ENCODE measurements around the gene PARVB.

Gene PARVB

GRCh38 chr22:44146088-44146861, 122.2 kb downstream of the PARVB start:
- intact Hi-C loops (cut with micrococcal nuclease), result no loop called here
- Mint-ChIP-seq H3K4me3 (no peak overlapping the region), H3K4me1 (ENCODE audit: low read depth) (no peaks in the 10 kb centered on the region), H3K27ac (no peak overlapping the region), H3K9me3 (no peaks in the 10 kb centered on the region), H3K36me3 (ENCODE audit: low read depth) (peaks cover 89% of the 10 kb centered on the region), H3K27me3 (no peaks in the 10 kb centered on the region)

DNA sequence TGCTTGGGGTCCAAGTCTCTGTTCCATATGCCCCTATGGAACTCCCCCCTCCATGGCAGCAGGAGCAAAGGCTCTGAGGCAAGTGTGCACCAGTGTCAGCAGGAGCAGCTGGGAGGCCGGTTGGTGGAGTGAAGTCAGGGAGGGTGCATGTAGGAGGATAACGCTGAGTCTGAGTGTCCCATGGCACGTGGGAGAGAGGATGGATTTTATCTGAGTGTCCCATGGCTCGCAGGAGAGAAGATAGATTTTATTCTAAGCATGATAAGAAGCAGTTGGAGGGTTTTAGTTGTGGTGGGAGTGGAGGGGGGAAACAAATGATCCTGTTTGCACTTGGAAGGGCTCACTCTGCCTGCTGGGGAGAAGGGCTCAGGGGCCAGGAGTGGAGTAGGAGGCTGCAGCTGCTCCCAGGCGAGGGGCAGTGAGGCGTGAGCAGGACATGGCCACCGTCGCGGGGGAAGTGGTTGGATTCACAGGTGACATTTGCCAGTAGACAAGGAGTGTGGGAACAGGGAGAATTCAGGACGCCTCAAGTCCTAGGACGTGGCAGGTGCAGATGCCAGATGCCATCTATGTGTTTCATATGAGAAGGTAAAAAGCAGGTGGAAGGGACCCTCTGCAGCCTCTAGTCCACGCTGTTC, 123.0 kb downstream of the PARVB start:
- no peaks in the 10 kb centered on the region for H3K9me3 Mint-ChIP-seq
- H3K27ac Mint-ChIP-seq, result no peak overlapping the region
- intact Hi-C loops (cut with micrococcal nuclease), result no loop called here
- no peak overlapping the region for H3K4me3 Mint-ChIP-seq
- H3K4me1 Mint-ChIP-seq (ENCODE audit: low read depth), result no peaks in the 10 kb centered on the region
- H3K27me3 Mint-ChIP-seq, result no peaks in the 10 kb centered on the region
- peaks cover 81% of the 10 kb centered on the region for H3K36me3 Mint-ChIP-seq (ENCODE audit: low read depth)

- Mint-ChIP-seq H3K36me3 (ENCODE audit: low read depth) (peaks cover 72% of the 10 kb centered on the region), H3K27me3 (no peaks in the 10 kb centered on the region), H3K4me1 (ENCODE audit: low read depth) (no peaks in the 10 kb centered on the region), H3K27ac (no peak overlapping the region), H3K9me3 (no peaks in the 10 kb centered on the region), H3K4me3 (no peak overlapping the region)
- intact Hi-C loops (cut with micrococcal nuclease), result no loop called here
Observed at GRCh38 chr22:44147821-44148574, 123.9 kb downstream of the PARVB start.

- no peaks in the 10 kb centered on the region for H3K4me1 Mint-ChIP-seq (ENCODE audit: low read depth)
Observed at GRCh38 chr22:44151676-44152075, 127.6 kb downstream of the PARVB start.

DNA sequence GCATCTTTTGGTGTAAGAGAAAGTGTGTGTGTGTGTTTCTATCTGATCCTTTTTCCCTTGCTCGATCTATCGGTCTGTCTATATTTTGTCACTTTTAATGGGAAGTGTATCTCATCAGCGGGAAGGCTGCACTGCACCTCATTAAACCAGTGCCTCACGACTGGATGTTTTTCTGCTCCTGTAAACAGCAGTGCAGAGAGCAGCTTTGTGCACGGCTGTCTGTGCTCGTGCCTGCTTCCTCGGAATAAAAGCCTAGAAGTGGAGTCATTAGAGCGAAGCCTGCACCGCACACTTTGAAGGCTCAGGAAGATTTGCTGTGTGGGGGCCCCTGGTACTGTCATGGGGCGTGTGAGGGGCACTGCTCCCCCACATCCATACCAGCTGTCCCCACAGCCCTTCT, 129.6 kb downstream of the PARVB start:
- Mint-ChIP-seq H3K36me3 (ENCODE audit: low read depth) (peaks cover 41% of the 10 kb centered on the region), H3K27me3 (no peaks in the 10 kb centered on the region), H3K4me1 (ENCODE audit: low read depth) (no peaks in the 10 kb centered on the region), H3K4me3 (no peak overlapping the region), H3K9me3 (no peaks in the 10 kb centered on the region), H3K27ac (no peak overlapping the region)
- intact Hi-C loops (cut with micrococcal nuclease), result no loop called here

More at GRCh38 chr22:44151676-44152075, 127.6 kb downstream of the PARVB start:
- Mint-ChIP-seq H3K4me3 (no peak overlapping the region), H3K36me3 (ENCODE audit: low read depth) (peaks cover 41% of the 10 kb centered on the region), H3K27me3 (no peaks in the 10 kb centered on the region), H3K27ac (no peak overlapping the region), H3K9me3 (no peaks in the 10 kb centered on the region)
- intact Hi-C loops (cut with micrococcal nuclease), result no loop called here

GRCh38 chr22:44154436-44154942, 130.4 kb downstream of the PARVB start:
- Mint-ChIP-seq H3K27me3 (no peaks in the 10 kb centered on the region), H3K9me3 (no peaks in the 10 kb centered on the region), H3K36me3 (ENCODE audit: low read depth) (peaks cover 41% of the 10 kb centered on the region), H3K27ac (no peak overlapping the region), H3K4me3 (no peak overlapping the region), H3K4me1 (ENCODE audit: low read depth) (peaks cover 3% of the 10 kb centered on the region)
- intact Hi-C loops (cut with micrococcal nuclease), result no loop called here

DNA sequence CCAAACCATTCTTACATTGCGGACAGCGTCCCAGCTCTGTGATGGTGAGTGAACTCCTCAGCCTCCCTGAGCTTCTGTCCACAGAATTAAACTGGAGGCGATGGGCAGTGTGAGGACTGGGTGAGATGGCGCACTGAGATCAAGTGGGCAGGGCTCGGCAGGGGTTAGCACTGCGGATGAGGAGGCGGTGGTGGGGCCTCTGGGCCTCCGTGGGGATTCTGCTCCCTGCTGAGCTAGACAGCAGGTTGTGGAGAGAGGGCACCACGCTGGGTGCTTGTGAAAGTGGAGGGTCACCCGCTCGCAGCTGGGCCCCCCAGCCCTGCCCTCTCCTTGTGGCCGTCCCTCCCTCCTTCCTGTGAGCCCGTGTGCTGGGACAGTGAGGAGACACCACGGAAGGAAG, 131.0 kb downstream of the PARVB start:
- Mint-ChIP-seq H3K36me3 (ENCODE audit: low read depth) (peaks cover 41% of the 10 kb centered on the region), H3K9me3 (no peaks in the 10 kb centered on the region), H3K27me3 (no peaks in the 10 kb centered on the region), H3K27ac (no peak overlapping the region), H3K4me3 (no peak overlapping the region), H3K4me1 (ENCODE audit: low read depth) (peaks cover 9% of the 10 kb centered on the region)
- intact Hi-C loops (cut with micrococcal nuclease), result no loop called here

GRCh38 chr22:44157916-44158618, 134.0 kb downstream of the PARVB start:
- peaks cover 19% of the 10 kb centered on the region for H3K4me1 Mint-ChIP-seq (ENCODE audit: low read depth)
- H3K9me3 Mint-ChIP-seq, result no peaks in the 10 kb centered on the region
- intact Hi-C loops (cut with micrococcal nuclease), result no loop called here
- peaks cover 67% of the 10 kb centered on the region for H3K36me3 Mint-ChIP-seq (ENCODE audit: low read depth)
- H3K27me3 Mint-ChIP-seq, result no peaks in the 10 kb centered on the region
- H3K4me3 Mint-ChIP-seq, result no peak overlapping the region
- no peak overlapping the region for H3K27ac Mint-ChIP-seq

DNA sequence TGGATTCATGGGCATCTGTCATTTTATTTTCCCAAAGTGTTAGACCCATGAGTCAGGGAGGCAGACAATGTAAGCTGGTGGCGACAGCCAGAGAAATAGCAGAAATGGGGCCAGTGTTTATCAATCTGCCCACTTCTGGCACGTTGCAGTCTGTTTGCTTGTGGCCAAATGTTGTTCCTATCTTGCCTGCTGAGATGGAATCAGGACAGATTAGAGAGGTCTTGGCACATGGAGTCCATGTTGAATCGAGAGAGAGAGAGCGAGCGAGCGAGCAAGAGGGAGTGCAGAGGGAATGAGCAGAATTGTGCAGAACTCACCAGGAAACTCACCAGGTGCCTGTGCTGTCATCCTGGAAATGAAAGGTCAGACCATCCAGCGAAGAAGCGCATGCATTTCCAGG, 134.7 kb downstream of the PARVB start:
- intact Hi-C loops (cut with micrococcal nuclease), result no loop called here
- H3K27ac Mint-ChIP-seq, result no peak overlapping the region
- no peaks in the 10 kb centered on the region for H3K27me3 Mint-ChIP-seq

GRCh38 chr22:44159221-44159620, 135.1 kb downstream of the PARVB start:
- H3K27ac Mint-ChIP-seq, result no peak overlapping the region

More for the DNA sequence above, 134.7 kb downstream of the PARVB start:
- peaks cover 75% of the 10 kb centered on the region for H3K36me3 Mint-ChIP-seq (ENCODE audit: low read depth)
- no peak overlapping the region for H3K4me3 Mint-ChIP-seq
- H3K9me3 Mint-ChIP-seq, result no peaks in the 10 kb centered on the region
- peaks cover 19% of the 10 kb centered on the region for H3K4me1 Mint-ChIP-seq (ENCODE audit: low read depth)

GRCh38 chr22:44159811-44160210, 135.7 kb downstream of the PARVB start:
- H3K36me3 Mint-ChIP-seq (ENCODE audit: low read depth), result peaks cover 85% of the 10 kb centered on the region
- no peaks in the 10 kb centered on the region for H3K9me3 Mint-ChIP-seq
- H3K27me3 Mint-ChIP-seq, result no peaks in the 10 kb centered on the region
- no peak overlapping the region for H3K4me3 Mint-ChIP-seq
- intact Hi-C loops (cut with micrococcal nuclease), result no loop called here
- no peak overlapping the region for H3K27ac Mint-ChIP-seq
- H3K4me1 Mint-ChIP-seq (ENCODE audit: low read depth), result peaks cover 19% of the 10 kb centered on the region

More at GRCh38 chr22:44159221-44159620, 135.1 kb downstream of the PARVB start:
- H3K4me3 Mint-ChIP-seq, result no peak overlapping the region
- H3K36me3 Mint-ChIP-seq (ENCODE audit: low read depth), result peaks cover 79% of the 10 kb centered on the region
- H3K4me1 Mint-ChIP-seq (ENCODE audit: low read depth), result peaks cover 19% of the 10 kb centered on the region
- no peaks in the 10 kb centered on the region for H3K9me3 Mint-ChIP-seq
- intact Hi-C loops (cut with micrococcal nuclease), result no loop called here
- no peaks in the 10 kb centered on the region for H3K27me3 Mint-ChIP-seq

GRCh38 chr22:44160421-44160820, 136.3 kb downstream of the PARVB start:
- intact Hi-C loops (cut with micrococcal nuclease), result no loop called here
- Mint-ChIP-seq H3K27ac (no peak overlapping the region), H3K9me3 (no peaks in the 10 kb centered on the region), H3K4me1 (ENCODE audit: low read depth) (peaks cover 19% of the 10 kb centered on the region), H3K27me3 (no peaks in the 10 kb centered on the region), H3K4me3 (no peak overlapping the region), H3K36me3 (ENCODE audit: low read depth) (peaks cover 91% of the 10 kb centered on the region)

- H3K4me3 Mint-ChIP-seq, result no peak overlapping the region
- intact Hi-C loops (cut with micrococcal nuclease), result no loop called here
- H3K9me3 Mint-ChIP-seq, result no peaks in the 10 kb centered on the region
- H3K36me3 Mint-ChIP-seq (ENCODE audit: low read depth), result peaks cover 96% of the 10 kb centered on the region
- no peak overlapping the region for H3K27ac Mint-ChIP-seq
- no peaks in the 10 kb centered on the region for H3K27me3 Mint-ChIP-seq
- peaks cover 19% of the 10 kb centered on the region for H3K4me1 Mint-ChIP-seq (ENCODE audit: low read depth)
Observed at GRCh38 chr22:44161673-44162072, 137.6 kb downstream of the PARVB start.

Data from dendritic cell treated with granulocyte-macrophage colony-stimulating factor and Interleukin-4, amounts not matched to agents 40 ng/mL and 50 ng/mL, for 4 days (primary cell).